Heart left ventricle (tissue), 16 donors: ENCODE results near the gene CD53. TPM values are rescaled to one million over a fixed set of nuclear protein-coding genes. Genes with fewer than 3 reads are reported as not detected.
"Not testable (repeated sequence)": the region's sequence is repeated elsewhere in the genome, so short reads cannot be mapped to it uniquely, and the experiment has no call there.

Experiments used
- ATAC-seq, 4 donors: fragments of 200-7000 bp; cut with Tn5 transposase; one replicate each; pipeline ENCODE4 v1.9.1; 2020 to 2022; ENCODE audit warnings: moderate library complexity in 4 of 4, mild to moderate bottlenecking in 3 of 4, moderate number of reproducible peaks in 1 of 4
- DNase-seq, 5 donors: peaks; one replicate each; pipeline ENCODE4 v3.0.0-alpha.2; 2020
- H3K27ac ChIP-seq, 12 donors: fragments of 200-600 bp; sonication (generic) in 4 of 12; one replicate each; pipeline versions ENCODE4 v1.5.0 to v1.8.0; 2016 to 2022; ENCODE audit warnings: mild to moderate bottlenecking in 2 of 12
- H3K27me3 ChIP-seq, 9 donors: fragments of 200-600 bp; sonication (generic) in 2 of 9; one replicate each; pipeline versions ENCODE4 v1.5.1 to v1.8.0; 2016 to 2022; ENCODE audit warnings: mild to moderate bottlenecking in 3 of 9
- H3K36me3 ChIP-seq, 9 donors: fragments of 200-600 bp; sonication (generic) in 2 of 9; one replicate each; pipeline versions ENCODE4 v1.5.0 to v1.8.0; 2018 to 2022; ENCODE audit warnings: mild to moderate bottlenecking in 2 of 9
- H3K4me1 ChIP-seq, 12 donors: fragments of 200-600 bp; sonication (generic) in 4 of 12; one replicate each; pipeline versions ENCODE4 v1.5.0 to v1.8.0; 2016 to 2022; ENCODE audit warnings: mild to moderate bottlenecking in 3 of 12
- H3K4me3 ChIP-seq, 12 donors: fragments of 200-600 bp; sonication (generic) in 4 of 12; one replicate each; pipeline versions ENCODE4 v1.5.0 to v1.8.0; 2017 to 2022; ENCODE audit warnings: mild to moderate bottlenecking in 9 of 12, moderate library complexity in 4 of 12
- H3K9me3 ChIP-seq, 12 donors: fragments of 200-600 bp; sonication (generic) in 4 of 12; one replicate each; pipeline versions ENCODE4 v1.5.0 to v1.8.0; 2016 to 2022; ENCODE audit warnings: mild to moderate bottlenecking in 1 of 12
- POLR2A ChIP-seq, 2 donors: fragments of 450-650 bp; IDR thresholded peaks; one replicate each; pipeline ENCODE4 v1.6.1; 2017; ENCODE audit warnings: antibody characterized with exemption in 2 of 2, mild to moderate bottlenecking in 2 of 2, moderate library complexity in 2 of 2
- WGBS, 4 donors: extraction: QIAGEN DNeasy Blood & Tissue Kit in 2 of 4; methylation state at CpG; one replicate each; pipeline versions ENCODE4 v1.1.5 to v1.1.7; 2013 to 2018; 5-methylcytosine and 5-hydroxymethylcytosine counted together
- intact Hi-C, 10 donors: fragments of 100-400 bp; cut with DNase I; formaldehyde crosslinking; loops; one replicate each; pipeline versions ENCODE4 v1.11.1 to v1.14.2; 2022
- polyA plus RNA-seq, 2 donors: library from polyadenylated mRNA; stranded (reverse); fragments of 200-250 nt; gene quantifications; one replicate each; pipeline ENCODE4 v1.2.3, GENCODE V29; 2013
- total RNA-seq, 9 donors: library from RNA; depleted of rRNA in 2 of 9; stranded (reverse); fragments of >200 nt in 2 of 9; fragmentation: NEBNext Ultra II Directional in 3 of 9; extraction: Animal tissue kit (Norgen Biotek cat#: 25700) in 3 of 9; gene quantifications; one replicate each; pipeline versions ENCODE4 v1.1.0 to v1.2.4, GENCODE V29; 2016 to 2023
- TF ChIP-seq, protein P1 (sequence below), 12 donors: fragments of 200-600 bp; sonication (generic) in 4 of 12; IDR thresholded peaks; one replicate each; pipeline versions ENCODE4 v1.5.0 to v1.8.0; 2018 to 2022; ENCODE audit warnings: antibody characterized with exemption in 12 of 12, mild to moderate bottlenecking in 5 of 12
- donor health status: ischemic (EF 13 %, LVEDD 7.1; RV severe dilation, severe dysfunction).
- donor health status: healthy with polysubstance abuse.
- donor health status: DM: no; HTN: yes; CAD: no.
- donor health status: DM: no; HTN: no; CAD: no.
- donor health status: ischemic (EF 25% LVEDD 6.9; RV normal size, moderate dysfunction).
- donor health status: ischemic (EF 25% LVEDD 5.7; RV mildly dilated, moderate dysfunction).
- donor health status: healthy.
- donor health status: DM: yes; HTN: yes; CAD: no.
- donor health status: ischemic (EF 35%, LVEDD 5.7; RV mildly dilated, moderate dysfunction).
- donor health status: nonischemic (EF 11% LVEDD 7.7; RV severe dilation, severe dysfunction).
- donor health status: DM: yes; HTN: yes; CAD: no.
- donor health status: PGD.
- donor health status: ischemic (EF 29% LVEDD 5.4; RV normal size, mild dysfunction).
- donor health status: nonischemic (EF 23%, LVEDD 6.1; RV moderate dilation, normal function).

Gene CD53
- total and polyA plus RNA-seq, 11 donors = 3.7 to 101 (median 8.0) TPM

DNA sequence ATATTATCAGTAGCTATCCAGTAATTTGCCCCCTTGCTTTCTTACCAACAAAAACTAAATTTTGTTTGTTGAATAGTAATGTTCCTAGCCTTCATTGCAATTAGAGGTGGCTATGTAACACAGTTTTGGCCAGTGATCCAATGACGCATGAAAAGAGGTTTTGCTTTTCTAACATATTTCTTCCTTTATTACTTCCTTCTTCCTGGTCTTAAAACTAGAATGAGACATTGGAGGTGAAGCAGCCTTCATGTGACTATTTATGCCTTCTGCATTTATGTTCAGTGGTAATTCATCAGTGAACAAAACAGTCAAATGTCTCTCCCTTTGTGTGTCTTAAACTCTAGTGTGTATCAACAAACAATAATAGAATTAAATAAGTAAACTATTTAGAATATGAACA is 55.2 kb downstream of the CD53 start:
- Histone ChIP-seq H3K27ac (no peak overlapping the region), H3K4me3 (no peak overlapping the region), H3K27me3 (no peaks in the 10 kb centered on the region), H3K9me3 (peaks cover 0 to 29% (median 0%) of the 10 kb centered on the region in 12 donors), H3K4me1 (no peaks in the 10 kb centered on the region), H3K36me3 (no peaks in the 10 kb centered on the region)
- 76 to 85% (median 81%) methylated on average over 1 of the region's 1 CpG for WGBS, 4 donors
- intact Hi-C loops = no loop called here
- ATAC-seq = no peak
- DNase-seq = no peak
- TF ChIP-seq, protein P1, sequence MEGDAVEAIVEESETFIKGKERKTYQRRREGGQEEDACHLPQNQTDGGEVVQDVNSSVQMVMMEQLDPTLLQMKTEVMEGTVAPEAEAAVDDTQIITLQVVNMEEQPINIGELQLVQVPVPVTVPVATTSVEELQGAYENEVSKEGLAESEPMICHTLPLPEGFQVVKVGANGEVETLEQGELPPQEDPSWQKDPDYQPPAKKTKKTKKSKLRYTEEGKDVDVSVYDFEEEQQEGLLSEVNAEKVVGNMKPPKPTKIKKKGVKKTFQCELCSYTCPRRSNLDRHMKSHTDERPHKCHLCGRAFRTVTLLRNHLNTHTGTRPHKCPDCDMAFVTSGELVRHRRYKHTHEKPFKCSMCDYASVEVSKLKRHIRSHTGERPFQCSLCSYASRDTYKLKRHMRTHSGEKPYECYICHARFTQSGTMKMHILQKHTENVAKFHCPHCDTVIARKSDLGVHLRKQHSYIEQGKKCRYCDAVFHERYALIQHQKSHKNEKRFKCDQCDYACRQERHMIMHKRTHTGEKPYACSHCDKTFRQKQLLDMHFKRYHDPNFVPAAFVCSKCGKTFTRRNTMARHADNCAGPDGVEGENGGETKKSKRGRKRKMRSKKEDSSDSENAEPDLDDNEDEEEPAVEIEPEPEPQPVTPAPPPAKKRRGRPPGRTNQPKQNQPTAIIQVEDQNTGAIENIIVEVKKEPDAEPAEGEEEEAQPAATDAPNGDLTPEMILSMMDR (IDR thresholded peaks at IDR 0.05) = no peak
- TF ChIP-seq POLR2A (IDR thresholded peaks at IDR 0.05) = no peak

DNA sequence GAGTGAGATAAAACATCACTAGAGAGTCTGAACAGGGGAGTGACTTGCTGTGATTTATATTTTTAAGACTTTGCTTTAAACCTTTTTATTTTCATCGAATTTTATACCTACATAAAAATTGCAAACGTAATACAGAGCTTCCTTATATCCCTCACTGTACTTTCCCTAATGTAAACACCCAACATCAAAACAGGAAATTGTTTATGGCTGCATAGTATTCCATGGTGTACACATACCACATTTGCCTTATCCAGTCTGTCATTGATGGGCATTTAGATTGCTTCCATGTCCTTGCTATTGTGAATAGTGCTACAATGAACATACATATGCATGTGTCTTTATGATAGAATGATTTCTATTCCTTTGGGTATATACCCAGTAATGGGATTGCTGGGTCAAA is 56.0 kb downstream of the CD53 start:
- ATAC-seq = no peak
- WGBS, 4 donors = 37 to 65% (median 54%) methylated on average over 2 of the region's 2 CpGs

DNA sequence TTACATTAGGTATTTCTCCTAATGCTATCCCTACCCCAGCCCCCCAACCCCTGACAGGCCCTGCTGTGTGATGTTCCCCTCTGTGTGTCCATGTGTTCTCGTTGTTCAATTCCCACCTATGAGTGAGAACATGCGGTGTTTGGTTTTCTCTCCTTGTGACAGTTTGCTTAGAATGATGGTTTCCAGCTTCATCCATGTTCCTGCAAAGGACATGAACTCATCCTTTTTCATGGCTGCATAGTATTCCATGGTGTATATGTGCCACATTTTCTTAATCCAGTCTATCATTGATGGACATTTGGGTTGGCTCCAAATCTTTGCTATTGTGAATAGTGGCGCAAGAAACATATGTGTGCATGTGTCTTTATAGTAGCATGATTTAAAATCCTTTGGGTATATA is 58.1 kb downstream of the CD53 start:
- H3K4me3 ChIP-seq, H3K36me3 ChIP-seq, H3K27ac ChIP-seq, ATAC-seq, H3K4me1 ChIP-seq, H3K27me3 ChIP-seq, intact Hi-C loops, DNase-seq: not testable (repeated sequence)
- WGBS, 4 donors = 78 to 97% (median 93%) methylated on average over 3 of the region's 3 CpGs
- peaks cover 0 to 41% (median 9%) of the 10 kb centered on the region in 12 donors for H3K9me3 ChIP-seq

More for the DNA sequence above, 56.0 kb downstream of the CD53 start:
- no peak for TF ChIP-seq POLR2A (IDR thresholded peaks at IDR 0.05)
- TF ChIP-seq, protein P1 (IDR thresholded peaks at IDR 0.05) = no peak
- intact Hi-C loops = no loop called here
- Histone ChIP-seq H3K27me3 (no peaks in the 10 kb centered on the region), H3K36me3 (no peaks in the 10 kb centered on the region), H3K4me3 (no peak overlapping the region), H3K4me1 (no peaks in the 10 kb centered on the region), H3K9me3 (peaks cover 0 to 27% (median 0%) of the 10 kb centered on the region in 12 donors), H3K27ac (no peak overlapping the region)
- no peak for DNase-seq

DNA sequence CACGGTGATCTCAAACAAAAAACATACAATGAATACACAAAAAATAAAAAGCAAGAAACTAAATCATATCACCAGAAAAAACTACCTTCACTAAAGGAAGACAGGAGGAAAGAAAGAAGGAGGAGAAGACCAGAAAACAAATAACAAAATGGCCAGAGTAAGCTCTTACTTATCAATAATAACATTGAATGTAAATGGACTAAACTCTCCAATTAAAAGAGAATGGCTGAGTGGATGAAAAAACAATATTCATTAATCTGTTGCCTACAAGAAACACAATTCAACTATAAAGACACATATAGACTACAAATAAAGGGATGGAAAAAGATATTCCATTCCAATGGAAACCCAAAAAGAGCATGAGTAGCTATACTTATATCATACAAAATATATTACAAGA is 63.6 kb downstream of the CD53 start:
- no peaks in the 10 kb centered on the region for H3K27me3 ChIP-seq

More for the DNA sequence above, 63.6 kb downstream of the CD53 start:
- Histone ChIP-seq H3K9me3 (peaks cover 0 to 52% (median 6%) of the 10 kb centered on the region in 12 donors), H3K27ac (no peak overlapping the region), H3K4me1 (no peaks in the 10 kb centered on the region), H3K4me3 (no peak overlapping the region), H3K36me3 (no peaks in the 10 kb centered on the region)
- intact Hi-C loops = no loop called here
- 66 to 90% (median 83%) methylated on average over 1 of the region's 1 CpG for WGBS, 4 donors
- TF ChIP-seq POLR2A (IDR thresholded peaks at IDR 0.05) = no peak
- TF ChIP-seq, protein P1 (IDR thresholded peaks at IDR 0.05) = no peak
- no peak for DNase-seq
- no peak for ATAC-seq
